Activated CD4-positive, CD25-positive, alpha-beta regulatory T cell treated with anti-CD3 and anti-CD28 coated beads, Interleukin-2, amount 50 U/mL, for 16 hours (primary cell): ENCODE results near the gene ARHGEF1.

Source experiments
- DNase-seq: peaks from one replicate; pipeline ENCODE4 v3.0.0-alpha.2; 2020; ENCODE audit warnings: low read depth, low spot score

ARHGEF1 gene

DNA sequence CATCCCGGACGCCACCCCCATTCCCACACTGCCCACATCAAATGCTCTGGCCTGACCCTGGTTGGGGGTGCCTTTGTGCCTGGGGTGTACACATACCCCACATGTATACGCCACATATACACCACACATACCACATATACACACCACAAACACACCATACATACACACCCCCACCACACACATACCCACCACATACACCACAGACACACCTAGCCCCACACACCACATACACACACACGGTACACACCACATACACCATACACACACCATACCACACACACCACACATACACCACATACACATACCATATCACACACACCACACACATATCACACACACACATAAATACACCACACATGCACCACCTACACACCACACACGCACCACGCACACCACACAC, 35.1 kb downstream of the ARHGEF1 start:
- DNase-seq: no peak

GRCh38 chr19:41918653-41919244, 35.8 kb downstream of the ARHGEF1 start:
- DNase-seq: no peak

DNA sequence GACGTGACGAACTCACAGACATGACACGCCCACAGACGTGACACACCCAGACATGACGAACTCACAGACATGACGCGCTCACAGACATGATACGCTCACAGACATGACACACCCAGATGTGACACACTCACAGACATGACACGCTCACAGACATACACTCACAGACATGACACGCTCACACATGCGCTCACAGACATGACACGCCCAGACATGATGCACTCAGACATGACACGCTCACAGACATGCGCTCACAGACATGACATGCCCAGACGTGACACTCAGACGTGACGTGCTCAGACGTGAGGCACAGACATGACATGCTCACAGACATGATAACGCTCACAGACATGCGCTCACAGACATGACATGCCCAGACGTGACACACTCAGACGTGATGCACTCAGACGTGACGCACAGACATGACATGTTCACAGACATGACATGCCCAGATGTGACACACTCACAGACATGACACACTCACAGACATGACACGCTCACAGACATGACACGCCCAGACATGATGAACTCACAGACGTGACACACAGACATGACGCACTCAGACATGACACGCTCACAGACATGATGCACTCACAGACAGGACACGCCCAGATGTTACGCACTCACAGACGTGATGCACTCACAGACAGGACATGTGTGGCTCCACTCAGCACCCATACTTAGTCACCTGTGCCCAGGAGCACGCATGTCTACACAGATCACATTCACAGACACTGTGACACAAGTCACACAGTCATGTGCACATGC, 37.1 kb downstream of the ARHGEF1 start:
- no peak for DNase-seq

DNA sequence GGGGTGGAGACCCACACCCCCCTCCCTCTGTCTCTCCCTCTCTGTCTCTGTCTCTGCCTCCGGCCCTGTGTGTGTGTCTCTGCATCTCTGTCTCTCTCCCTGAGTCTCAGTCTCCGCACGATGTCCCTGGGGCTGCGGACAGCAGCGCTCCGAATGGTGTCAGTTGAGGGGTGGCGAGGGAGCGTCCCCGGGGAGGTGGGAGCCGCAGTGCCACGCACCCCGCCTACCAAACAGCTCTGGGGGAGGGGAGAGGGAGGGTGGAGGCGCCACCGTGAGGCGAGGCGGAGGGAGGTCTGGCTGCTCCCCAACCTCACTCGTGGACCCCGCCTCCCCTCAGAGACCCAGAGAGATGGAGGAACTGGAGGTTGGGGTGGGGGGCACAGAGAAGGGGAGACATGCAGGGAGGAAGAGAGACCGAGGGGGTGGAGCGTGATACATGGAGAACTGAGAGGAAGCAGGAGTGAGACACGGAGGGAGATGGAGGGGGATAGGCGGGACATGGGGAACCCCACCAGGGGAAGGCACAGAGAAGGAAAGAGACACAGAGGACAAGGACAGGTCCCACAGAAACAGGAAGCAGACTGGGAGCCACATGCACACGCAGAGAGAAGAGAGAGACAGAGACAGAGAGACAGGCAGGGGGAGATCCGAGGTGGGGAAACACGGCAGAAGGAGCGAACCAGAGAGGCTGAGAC, 38.0 kb downstream of the ARHGEF1 start:
- DNase-seq: no peak

- no peak for DNase-seq
Measured at GRCh38 chr19:41921577-41922576, 38.9 kb downstream of the ARHGEF1 start.

- no peak for DNase-seq
Measured at GRCh38 chr19:41922585-41922984, 39.6 kb downstream of the ARHGEF1 start.

- DNase-seq: no peak
Measured at GRCh38 chr19:41923045-41923788, 40.2 kb downstream of the ARHGEF1 start.

GRCh38 chr19:41924151-41925145, 41.5 kb downstream of the ARHGEF1 start:
- DNase-seq: no peak

DNA sequence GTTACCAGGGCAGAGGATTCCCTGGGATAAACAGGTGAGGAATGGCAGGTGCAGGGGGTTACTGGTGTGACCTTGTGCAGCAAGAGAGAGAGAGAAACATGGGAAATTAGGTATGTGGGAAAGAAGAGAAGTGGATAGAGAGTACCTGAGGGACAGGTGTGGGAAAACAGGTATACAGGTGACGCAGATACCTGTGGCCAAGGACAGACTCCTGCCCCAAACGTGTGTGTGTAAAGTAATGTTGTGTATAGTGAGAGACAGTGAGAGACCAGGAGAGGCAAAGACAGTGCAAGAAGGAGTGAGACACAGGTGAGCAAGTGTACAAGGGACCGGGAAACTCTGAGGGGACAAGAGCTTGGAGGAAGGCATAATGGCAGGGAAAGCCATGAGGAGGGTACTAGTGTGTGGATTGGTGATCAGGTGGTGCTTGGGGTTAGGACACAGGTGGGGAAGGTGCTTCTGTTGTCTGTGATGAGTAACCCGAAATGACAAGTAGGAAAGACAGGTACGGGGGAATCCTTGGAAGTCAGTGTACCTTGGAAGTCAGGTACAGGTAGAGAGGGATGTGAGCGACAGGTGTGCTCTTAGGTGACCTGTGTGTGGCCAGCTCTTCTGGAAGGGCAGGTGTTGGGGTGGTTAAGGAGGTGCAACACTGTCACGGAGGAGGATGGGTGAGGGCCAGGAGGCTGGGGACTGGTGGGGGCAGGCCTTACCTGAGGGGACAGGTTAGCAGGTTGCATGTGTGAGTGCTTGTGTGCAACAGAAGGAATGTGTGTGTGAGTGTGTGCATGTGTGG, 42.4 kb downstream of the ARHGEF1 start:
- no peak for DNase-seq

- DNase-seq: no peak
Measured at GRCh38 chr19:41926028-41926762, 43.2 kb downstream of the ARHGEF1 start.

DNA sequence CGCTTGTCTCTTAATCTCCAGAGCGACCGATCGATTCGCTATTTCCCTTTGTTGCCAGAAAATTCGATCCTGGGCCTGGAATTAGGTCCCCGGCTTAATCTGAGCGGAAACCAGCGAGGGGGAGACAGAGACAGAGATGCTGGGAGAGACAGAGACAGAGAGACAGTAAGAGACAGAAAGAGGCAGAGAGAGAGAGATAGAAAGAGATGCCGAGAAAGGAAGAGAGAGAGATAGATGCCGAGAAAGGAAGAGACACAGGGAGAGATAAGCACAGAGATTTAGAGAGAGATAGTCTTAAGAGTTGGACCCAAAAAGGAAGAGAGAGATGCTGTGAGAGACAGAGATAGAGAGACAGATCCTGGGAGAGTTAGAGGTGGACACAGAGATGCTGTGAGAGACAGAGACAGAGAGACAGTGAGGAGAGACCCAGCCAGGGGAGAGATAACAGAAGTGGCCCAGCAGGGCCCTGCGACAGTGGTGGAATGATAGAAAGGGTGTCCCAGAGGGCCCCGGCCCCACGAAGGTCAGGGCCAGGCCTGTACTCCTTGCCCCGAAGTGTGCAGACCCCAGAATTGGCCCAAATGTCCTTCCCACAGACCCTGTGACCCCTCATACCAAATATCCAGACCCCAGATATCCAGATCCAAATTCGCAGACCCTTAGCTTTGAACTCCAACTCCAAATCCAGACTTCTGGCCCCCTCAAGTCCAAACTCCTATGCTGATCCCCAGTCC, 43.9 kb downstream of the ARHGEF1 start:
- no peak for DNase-seq

- DNase-seq: no peak
Measured at GRCh38 chr19:41927497-41928192, 44.7 kb downstream of the ARHGEF1 start.

DNA sequence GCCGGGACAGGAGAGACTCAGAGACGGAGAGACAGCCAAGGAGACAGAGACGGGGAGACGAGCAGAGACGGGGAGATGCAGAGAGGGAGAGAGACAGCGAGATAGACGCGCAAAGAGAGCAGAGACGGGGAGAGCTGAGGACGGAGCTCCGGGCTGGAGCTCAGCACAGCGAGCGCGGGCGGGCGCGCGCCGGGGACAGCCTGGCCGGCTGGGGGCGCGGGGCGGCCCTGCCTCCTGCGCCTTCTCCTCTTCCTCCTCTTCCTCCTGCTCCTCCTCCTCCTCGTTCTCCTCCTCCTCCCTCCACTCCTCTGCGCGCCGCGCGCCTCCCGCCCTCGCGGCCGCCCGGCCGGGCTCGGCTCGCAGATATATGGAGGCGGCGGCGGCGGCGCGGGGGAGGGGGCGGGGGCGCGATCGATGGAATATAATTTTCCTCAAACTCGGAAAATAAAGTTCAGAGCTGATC, 45.3 kb downstream of the ARHGEF1 start, which contains the start of gene ERFL:
ERFL (minus strand) TSS at position 229 of the 463 bp plus-strand sequence. CDS start 15,530 bp downstream, outside the sequence.
- DNase-seq: no peak

GRCh38 chr19:41928754-41929535, 46.0 kb downstream of the ARHGEF1 start:
- no peak for DNase-seq

DNA sequence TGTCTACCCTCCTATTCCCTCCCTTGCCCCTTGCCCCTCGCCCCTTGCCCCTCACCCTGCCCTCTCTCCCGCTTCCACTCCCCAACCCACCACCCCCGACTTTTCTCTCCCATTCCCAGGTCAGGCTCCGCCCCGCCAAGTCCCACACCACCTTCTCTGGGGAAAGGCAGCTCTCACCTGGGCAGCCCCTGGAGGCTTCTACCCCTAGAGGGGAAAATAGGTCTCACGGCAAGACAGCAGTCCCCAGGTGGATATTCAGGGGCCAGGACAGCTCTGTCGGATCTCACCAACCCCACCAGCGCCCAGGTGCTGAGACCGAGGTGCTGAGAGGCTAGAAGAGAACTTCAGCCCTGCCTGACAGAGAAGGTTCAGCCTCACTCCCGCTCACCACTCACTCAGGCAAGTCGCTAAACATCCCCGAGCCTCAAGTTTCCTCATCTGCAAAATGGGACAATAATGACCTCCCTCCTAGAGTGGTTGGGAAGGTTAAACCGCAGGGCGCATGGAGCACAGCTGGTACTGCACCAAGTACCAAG, 46.6 kb downstream of the ARHGEF1 start:
- DNase-seq: no peak
